Stomach (tissue), 4 donors: ENCODE measurements around the gene MBIP.

ENCODE experiments used
- POLR2A ChIP-seq, 4 donors: fragments of 450-650 bp; IDR thresholded peaks; one replicate each; pipeline ENCODE4 v1.6.1; 2016; ENCODE audit warnings: antibody characterized with exemption in 4 of 4, control low read depth in 2 of 4, mild to moderate bottlenecking in 1 of 4, moderate library complexity in 1 of 4
- POLR2AphosphoS5 ChIP-seq, 3 donors: sonication (generic); formaldehyde crosslinking; IDR thresholded peaks; one replicate each; pipeline ENCODE4 v1.6.1; 2016; ENCODE audit warnings: antibody characterized with exemption in 3 of 3

GRCh38 chr14:36333119-36333518 lies 12.7 kb upstream of the MBIP start:
- no peak for TF ChIP-seq POLR2AphosphoS5 (IDR thresholded peaks at IDR 0.05)
- TF ChIP-seq POLR2A (IDR thresholded peaks at IDR 0.05) = no peak
